GM12878 (cell line): Measurements from ENCODE around the gene ITPRIPL2. TPM values are rescaled to one million over a fixed set of nuclear protein-coding genes. Genes with fewer than 3 reads are reported as not detected.
A peak's percentile ranks its signal among the peaks of the same experiment; 100 is the strongest.

ENCODE experiments used
- EGR1 ChIP-seq, 2 experiments: IDR thresholded peaks; 1 replicate in 1 of 2; 2 replicates in 1 of 2; pipeline ENCODE4 v1.6.1; 2011 to 2012; ENCODE audit warnings: low read depth in 2 of 2, low read length in 2 of 2, borderline replicate concordance in 1 of 2, mild to moderate bottlenecking in 1 of 2, moderate library complexity in 1 of 2
- HDGF ChIP-seq: fragments of 450-650 bp; IDR thresholded peaks from 2 replicates; pipeline ENCODE4 v1.6.1; 2016; ENCODE audit warnings: antibody characterized with exemption
- IKZF2 ChIP-seq, 2 experiments: fragments of 450-650 bp; IDR thresholded peaks; 2 replicates each; pipeline ENCODE4 v1.6.1; 2017; ENCODE audit warnings: mild to moderate bottlenecking in 2 of 2, moderate library complexity in 2 of 2
- KLF5 ChIP-seq: fragments of 450-650 bp; IDR thresholded peaks from 2 replicates; pipeline ENCODE4 v1.6.1; 2014; ENCODE audit warnings: mild to moderate bottlenecking; ENCODE audit not compliant: partially characterized antibody
- NFYB ChIP-seq: IDR thresholded peaks from 2 replicates; pipeline ENCODE4 v1.6.1; 2011; ENCODE audit warnings: low read depth, mild to moderate bottlenecking, low read length, improper control_type of control experiment, moderate library complexity; ENCODE audit not compliant: insufficient read depth
- NR2C2 ChIP-seq: IDR thresholded peaks from 2 replicates; pipeline ENCODE4 v1.6.1; 2011; ENCODE audit warnings: borderline replicate concordance, low read depth; ENCODE audit not compliant: control insufficient read depth, insufficient read length
- SRF ChIP-seq, 2 experiments: IDR thresholded peaks; 2 replicates each; pipeline ENCODE4 v1.6.1; 2011; ENCODE audit warnings: low read depth in 2 of 2, low read length in 2 of 2, mild to moderate bottlenecking in 1 of 2, moderate library complexity in 1 of 2
- polyA plus RNA-seq, 11 experiments: library from polyadenylated mRNA; depleted of rRNA in 4 of 11; unstranded in 6 of 11; stranded (reverse) in 5 of 11; fragments of >200 nt; fragmentation: Nextera tagmentation in 4 of 11; fragmentation: Illumina TruSeq in 1 of 11; extraction: Ambion mirVana in 4 of 11; extraction: Trizol in 1 of 11; gene quantifications; 1 replicate in 1 of 11; 2 replicates in 10 of 11; pipeline versions ENCODE4 v1.2.1 to v1.2.3, GENCODE V29; 2011 to 2016; ENCODE audit warnings: inconsistent platforms in 2 of 11, missing spikeins in 2 of 11, low read depth in 1 of 11
- total RNA-seq, 4 experiments: library from RNA; depleted of rRNA in 3 of 4; stranded (reverse); fragments of >200 nt in 3 of 4; fragmentation: Illumina TruSeq in 1 of 4; extraction: Trizol in 1 of 4; gene quantifications; 2 replicates each; pipeline versions ENCODE4 v1.2.1 to v1.2.3, GENCODE V29; 2013 to 2021
- TF ChIP-seq, protein P1 (sequence below): fragments of 450-650 bp; IDR thresholded peaks from 2 replicates; pipeline ENCODE4 v1.6.1; 2017; ENCODE audit warnings: mild to moderate bottlenecking
- TF ChIP-seq, protein P2 (sequence below): fragments of 450-650 bp; IDR thresholded peaks from 2 replicates; pipeline ENCODE4 v1.6.1; 2017; ENCODE audit warnings: mild to moderate bottlenecking, low read depth, inconsistent platforms; ENCODE audit not compliant: poor library complexity, severe bottlenecking
- TF ChIP-seq, protein P3 (sequence below): fragments of 450-650 bp; IDR thresholded peaks from 2 replicates; pipeline ENCODE4 v1.6.1; 2014; ENCODE audit warnings: mild to moderate bottlenecking

Gene ITPRIPL2
- total and polyA plus RNA-seq, 10 of the 15 experiments (the other 5 are each of a cell fraction or from before 2014, with no cell fraction given), result 0.48 to 14.3 (median 3.5) TPM

DNA sequence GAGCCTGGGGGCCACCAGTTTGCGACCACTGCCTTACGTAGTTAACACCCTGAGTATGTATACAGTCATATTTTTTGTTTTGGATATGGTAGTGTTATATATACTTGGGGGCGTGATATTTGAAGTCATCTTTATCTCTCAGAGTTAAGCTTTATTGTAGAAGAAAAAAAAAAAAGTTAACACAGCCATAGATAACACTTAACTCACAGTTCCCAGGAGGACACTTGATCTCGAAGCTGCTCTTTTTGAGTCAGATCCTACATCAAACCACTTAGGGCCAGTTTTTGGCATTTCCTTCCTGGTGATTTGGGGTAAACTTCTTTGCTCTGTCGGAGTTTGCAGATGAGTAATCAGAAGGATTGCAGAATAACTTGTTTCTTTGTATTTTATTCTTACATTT is 5.8 kb downstream of the ITPRIPL2 start (continued):
- TF ChIP-seq, protein P1, sequence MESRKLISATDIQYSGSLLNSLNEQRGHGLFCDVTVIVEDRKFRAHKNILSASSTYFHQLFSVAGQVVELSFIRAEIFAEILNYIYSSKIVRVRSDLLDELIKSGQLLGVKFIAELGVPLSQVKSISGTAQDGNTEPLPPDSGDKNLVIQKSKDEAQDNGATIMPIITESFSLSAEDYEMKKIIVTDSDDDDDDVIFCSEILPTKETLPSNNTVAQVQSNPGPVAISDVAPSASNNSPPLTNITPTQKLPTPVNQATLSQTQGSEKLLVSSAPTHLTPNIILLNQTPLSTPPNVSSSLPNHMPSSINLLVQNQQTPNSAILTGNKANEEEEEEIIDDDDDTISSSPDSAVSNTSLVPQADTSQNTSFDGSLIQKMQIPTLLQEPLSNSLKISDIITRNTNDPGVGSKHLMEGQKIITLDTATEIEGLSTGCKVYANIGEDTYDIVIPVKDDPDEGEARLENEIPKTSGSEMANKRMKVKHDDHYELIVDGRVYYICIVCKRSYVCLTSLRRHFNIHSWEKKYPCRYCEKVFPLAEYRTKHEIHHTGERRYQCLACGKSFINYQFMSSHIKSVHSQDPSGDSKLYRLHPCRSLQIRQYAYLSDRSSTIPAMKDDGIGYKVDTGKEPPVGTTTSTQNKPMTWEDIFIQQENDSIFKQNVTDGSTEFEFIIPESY, result no peak
- TF ChIP-seq NFYB (no peak), HDGF (no peak), SRF (IDR thresholded peaks at IDR 0.05; ENCODE audit: low read depth in 2 of 2, low read length in 2 of 2) (peak in 1 of 2 experiments; percentile 42; a peak in 1 of 4 replicates), EGR1 (IDR thresholded peaks at IDR 0.05; ENCODE audit: borderline replicate concordance in 1 of 2, low read depth in 2 of 2, low read length in 2 of 2) (peak in 1 of 2 experiments; percentile 36; a peak in 1 of 3 replicates), KLF5 (no peak), NR2C2 (no peak), IKZF2 (IDR thresholded peaks at IDR 0.05) (no peak)
- TF ChIP-seq, protein P2, sequence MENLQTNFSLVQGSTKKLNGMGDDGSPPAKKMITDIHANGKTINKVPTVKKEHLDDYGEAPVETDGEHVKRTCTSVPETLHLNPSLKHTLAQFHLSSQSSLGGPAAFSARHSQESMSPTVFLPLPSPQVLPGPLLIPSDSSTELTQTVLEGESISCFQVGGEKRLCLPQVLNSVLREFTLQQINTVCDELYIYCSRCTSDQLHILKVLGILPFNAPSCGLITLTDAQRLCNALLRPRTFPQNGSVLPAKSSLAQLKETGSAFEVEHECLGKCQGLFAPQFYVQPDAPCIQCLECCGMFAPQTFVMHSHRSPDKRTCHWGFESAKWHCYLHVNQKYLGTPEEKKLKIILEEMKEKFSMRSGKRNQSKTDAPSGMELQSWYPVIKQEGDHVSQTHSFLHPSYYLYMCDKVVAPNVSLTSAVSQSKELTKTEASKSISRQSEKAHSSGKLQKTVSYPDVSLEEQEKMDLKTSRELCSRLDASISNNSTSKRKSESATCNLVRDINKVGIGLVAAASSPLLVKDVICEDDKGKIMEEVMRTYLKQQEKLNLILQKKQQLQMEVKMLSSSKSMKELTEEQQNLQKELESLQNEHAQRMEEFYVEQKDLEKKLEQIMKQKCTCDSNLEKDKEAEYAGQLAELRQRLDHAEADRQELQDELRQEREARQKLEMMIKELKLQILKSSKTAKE, result no peak
- TF ChIP-seq, protein P3, sequence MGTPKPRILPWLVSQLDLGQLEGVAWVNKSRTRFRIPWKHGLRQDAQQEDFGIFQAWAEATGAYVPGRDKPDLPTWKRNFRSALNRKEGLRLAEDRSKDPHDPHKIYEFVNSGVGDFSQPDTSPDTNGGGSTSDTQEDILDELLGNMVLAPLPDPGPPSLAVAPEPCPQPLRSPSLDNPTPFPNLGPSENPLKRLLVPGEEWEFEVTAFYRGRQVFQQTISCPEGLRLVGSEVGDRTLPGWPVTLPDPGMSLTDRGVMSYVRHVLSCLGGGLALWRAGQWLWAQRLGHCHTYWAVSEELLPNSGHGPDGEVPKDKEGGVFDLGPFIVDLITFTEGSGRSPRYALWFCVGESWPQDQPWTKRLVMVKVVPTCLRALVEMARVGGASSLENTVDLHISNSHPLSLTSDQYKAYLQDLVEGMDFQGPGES, result no peak
- TF ChIP-seq, all 136 proteins: peak for 11
